GM23338 (cell line): ENCODE results near the gene ADGRG1. TPM values are rescaled to one million over a fixed set of nuclear protein-coding genes. Genes with fewer than 3 reads are reported as not detected.

Experiments
- ATAC-seq: fragments of 200-7000 bp; cut with Tn5 transposase; 3 replicates; pipeline ENCODE4 v1.9.1; 2020
- DNase-seq: peaks from one replicate; pipeline ENCODE4 v3.0.0-alpha.2; 2015; ENCODE audit warnings: low spot score
- H2AFZ ChIP-seq: fragments of 200-600 bp; sonication (generic); 2 replicates; pipeline ENCODE4 v1.8.0; 2016; ENCODE audit warnings: antibody characterized with exemption, mild to moderate bottlenecking, moderate library complexity
- H3F3A ChIP-seq: fragments of 200-600 bp; sonication (generic); replicated peaks from 2 replicates; pipeline ENCODE4 v1.8.0; 2017; ENCODE audit warnings: antibody characterized with exemption, mixed run types, low read depth
- H3K27ac ChIP-seq: fragments of 200-600 bp; sonication (generic); 2 replicates; pipeline ENCODE4 v1.6.1; 2016; ENCODE audit warnings: low read depth
- H3K27me3 ChIP-seq: fragments of 200-600 bp; sonication (generic); 2 replicates; pipeline ENCODE4 v1.8.0; 2016; ENCODE audit warnings: mild to moderate bottlenecking, mixed run types, moderate library complexity; ENCODE audit not compliant: insufficient read depth
- H3K36me3 ChIP-seq: fragments of 200-600 bp; sonication (generic); 2 replicates; pipeline ENCODE4 v1.8.0; 2016; ENCODE audit warnings: mild to moderate bottlenecking; ENCODE audit not compliant: insufficient read depth
- H3K4me1 ChIP-seq: fragments of 200-600 bp; sonication (generic); 2 replicates; pipeline ENCODE4 v1.8.0; 2016; ENCODE audit warnings: mild to moderate bottlenecking, moderate library complexity; ENCODE audit not compliant: insufficient read depth
- H3K4me2 ChIP-seq: fragments of 200-600 bp; sonication (generic); 2 replicates; pipeline ENCODE4 v1.7.1; 2017; ENCODE audit warnings: mixed run types
- H3K4me3 ChIP-seq: fragments of 200-600 bp; sonication (generic); 2 replicates; pipeline ENCODE4 v1.6.1; 2016; ENCODE audit warnings: mixed run types
- H3K79me2 ChIP-seq: fragments of 200-600 bp; sonication (generic); replicated peaks from 2 replicates; pipeline ENCODE4 v1.8.0; 2017; ENCODE audit warnings: mild to moderate bottlenecking; ENCODE audit not compliant: insufficient read depth
- H3K9me2 ChIP-seq: fragments of 200-600 bp; sonication (generic); 2 replicates; pipeline ENCODE4 v1.8.0; 2017; ENCODE audit not compliant: insufficient read depth
- H4K20me1 ChIP-seq: fragments of 200-600 bp; sonication (generic); replicated peaks from 2 replicates; pipeline ENCODE4 v1.8.0; 2017; ENCODE audit warnings: mild to moderate bottlenecking; ENCODE audit not compliant: insufficient read depth
- H3K27ac Mint-ChIP-seq: 2 replicates; pipeline ENCODE4 v1.8.0; 2020; ENCODE audit warnings: inconsistent platforms, mild to moderate bottlenecking, moderate library complexity, mixed read lengths
- H3K27me3 Mint-ChIP-seq: 3 replicates; pipeline ENCODE4 v1.8.0; 2022; ENCODE audit warnings: low read depth, mild to moderate bottlenecking, moderate library complexity, mixed read lengths, inconsistent platforms; ENCODE audit not compliant: insufficient read depth, poor library complexity
- H3K36me3 Mint-ChIP-seq: 3 replicates; pipeline ENCODE4 v1.8.0; 2021; ENCODE audit warnings: low read depth, mild to moderate bottlenecking, inconsistent platforms, moderate library complexity, mixed read lengths
- H3K4me1 Mint-ChIP-seq: 3 replicates; pipeline ENCODE4 v1.8.0; 2020; ENCODE audit warnings: mild to moderate bottlenecking, inconsistent platforms, mixed read lengths
- H3K4me3 Mint-ChIP-seq: 3 replicates; pipeline ENCODE4 v1.8.0; 2021; ENCODE audit warnings: moderate library complexity, mild to moderate bottlenecking, inconsistent platforms, mixed read lengths
- H3K9me3 Mint-ChIP-seq: 3 replicates; pipeline ENCODE4 v1.8.0; 2020; ENCODE audit warnings: moderate library complexity, mild to moderate bottlenecking, inconsistent platforms, mixed read lengths
- CREB1 ChIP-seq: fragments of 250-450 bp; sonication (Bioruptor Pico); IDR thresholded peaks from 2 replicates; pipeline ENCODE4 v1.5.0; 2020; ENCODE audit warnings: low read depth, mild to moderate bottlenecking, moderate library complexity
- CTCF ChIP-seq, 2 experiments: fragments of 200-600 bp in 1 of 2; sonication (generic) in 1 of 2; conservative IDR thresholded peaks; 2 replicates each; pipeline versions ENCODE4 v1.5.1 to v1.6.1; 2016 to 2017; ENCODE audit warnings: antibody characterized with exemption in 2 of 2, low read depth in 2 of 2, mild to moderate bottlenecking in 2 of 2, moderate library complexity in 1 of 2
- EZH2 ChIP-seq: fragments of 200-600 bp; sonication (generic); IDR thresholded peaks from one replicate; pipeline ENCODE4 v1.8.0; 2017; ENCODE audit warnings: antibody characterized with exemption, mild to moderate bottlenecking, low read depth; ENCODE audit not compliant: unreplicated experiment
- NANOG ChIP-seq: IDR thresholded peaks from 2 replicates; pipeline ENCODE4 v1.6.1; 2016; ENCODE audit warnings: antibody characterized with exemption, borderline replicate concordance
- POLR2AphosphoS5 ChIP-seq: IDR thresholded peaks from 2 replicates; pipeline ENCODE4 v1.6.1; 2016; ENCODE audit warnings: antibody characterized with exemption, low read depth
- REST ChIP-seq: IDR thresholded peaks from one replicate; pipeline ENCODE4 v1.6.1; 2018; ENCODE audit warnings: antibody characterized with exemption; ENCODE audit not compliant: unreplicated experiment
- STAT1 ChIP-seq: IDR thresholded peaks from one replicate; pipeline ENCODE4 v1.6.1; 2016; ENCODE audit warnings: antibody characterized with exemption; ENCODE audit not compliant: unreplicated experiment
- ZNF114 ChIP-seq: fragments of 250-450 bp; sonication (Bioruptor Pico); IDR thresholded peaks from 2 replicates; pipeline ENCODE4 v1.5.0; 2020; ENCODE audit warnings: mild to moderate bottlenecking, moderate library complexity
- ZNF462 ChIP-seq: fragments of 250-450 bp; sonication (Bioruptor Pico); IDR thresholded peaks from 2 replicates; pipeline ENCODE4 v1.5.0; 2020; ENCODE audit warnings: mild to moderate bottlenecking, moderate library complexity
- polyA plus RNA-seq: library from polyadenylated mRNA; unstranded; fragments of >200 nt; fragmentation: Nextera tagmentation; extraction: Ambion mirVana; gene quantifications from 2 replicates; pipeline ENCODE4 v1.2.1, GENCODE V29; 2016
- total RNA-seq: library from RNA; depleted of rRNA; stranded (reverse); fragments of >200 nt; shearing (Covaris generic); gene quantifications from 2 replicates; pipeline ENCODE4 v1.2.3, GENCODE V29; 2014

The ADGRG1 gene
- total and polyA plus RNA-seq, 2 experiments from 2014 or later: 0.14 to 0.47 TPM

- Mint-ChIP-seq H3K4me3 (no peak overlapping the region), H3K36me3 (no peaks in the 10 kb centered on the region), H3K4me1 (peaks cover 37% of the 10 kb centered on the region), H3K9me3 (no peaks in the 10 kb centered on the region), H3K27ac (no peak overlapping the region), H3K27me3 (peaks cover 10% of the 10 kb centered on the region)
- Histone ChIP-seq H4K20me1 (no peaks in the 10 kb centered on the region), H2AFZ (no peak overlapping the region), H3K4me1 (no peaks in the 10 kb centered on the region), H3K79me2 (no peaks in the 10 kb centered on the region), H3K4me3 (no peak overlapping the region), H3K4me2 (no peak overlapping the region), H3K9me2 (no peaks in the 10 kb centered on the region), H3K27me3 (no peaks in the 10 kb centered on the region), H3K27ac (no peak overlapping the region), H3F3A (no peaks in the 10 kb centered on the region), H3K36me3 (no peaks in the 10 kb centered on the region)
- no peak for ATAC-seq
- TF ChIP-seq STAT1: no peak
- TF ChIP-seq NANOG: no peak
- DNase-seq: no peak
These were observed 2.0 kb downstream of the ADGRG1 start for GRCh38 chr16:57630407-57630797.

- no peaks in the 10 kb centered on the region for H3K79me2 ChIP-seq
- H3K27ac Mint-ChIP-seq: no peak overlapping the region
- no peak overlapping the region for H3K27ac ChIP-seq
These were observed 2.8 kb downstream of the ADGRG1 start for GRCh38 chr16:57630931-57631845.

More at GRCh38 chr16:57630931-57631845, 2.8 kb downstream of the ADGRG1 start:
- H3K27me3 Mint-ChIP-seq: peaks cover 10% of the 10 kb centered on the region
- Histone ChIP-seq H3K4me2 (no peak overlapping the region), H3K9me2 (no peaks in the 10 kb centered on the region), H2AFZ (no peak overlapping the region), H3K27me3 (no peaks in the 10 kb centered on the region), H3K4me1 (no peaks in the 10 kb centered on the region), H3K4me3 (no peak overlapping the region), H4K20me1 (no peaks in the 10 kb centered on the region), H3F3A (no peaks in the 10 kb centered on the region), H3K36me3 (no peaks in the 10 kb centered on the region)
- ATAC-seq: no peak
- no peaks in the 10 kb centered on the region for H3K9me3 Mint-ChIP-seq
- no peak for DNase-seq
- peaks cover 33% of the 10 kb centered on the region for H3K4me1 Mint-ChIP-seq
- no peak overlapping the region for H3K4me3 Mint-ChIP-seq
- TF ChIP-seq CTCF (conservative IDR thresholded peaks at IDR 0.05; ENCODE audit: low read depth in 2 of 2) (no peak), ZNF114 (CRISPR knock-in tag) (no peak), CREB1 (CRISPR knock-in tag) (no peak), ZNF462 (CRISPR knock-in tag) (no peak), REST (no peak), EZH2 (no peak), STAT1 (no peak), NANOG (no peak), POLR2AphosphoS5 (no peak)
- no peaks in the 10 kb centered on the region for H3K36me3 Mint-ChIP-seq
